TTC549 (cell line): ENCODE measurements around the gene RSPRY1.

ENCODE experiments used
- FAIRE-seq: peaks from 2 replicates; lab custom pipeline; 2012; peaks lifted over from hg19 to GRCh38; lab: Jason Lieb, UNC

Gene RSPRY1

GRCh38 chr16:57185945-57186871 lies at the start of gene RSPRY1, which contains the start of gene PSME3IP1:
RSPRY1 (plus strand) TSS chr16:57186329; CDS start chr16:57204659, 18,330 bp downstream.
PSME3IP1 (minus strand) TSS chr16:57186039; CDS start chr16:57173854, 12,185 bp downstream.
- FAIRE-seq = peak; percentile 97

- FAIRE-seq = no peak
Measured at GRCh38 chr16:57137043-57137442, 49.1 kb upstream of the RSPRY1 start.

- no peak for FAIRE-seq
Measured at GRCh38 chr16:57137566-57138273, 48.4 kb upstream of the RSPRY1 start.

- FAIRE-seq = no peak
Measured at GRCh38 chr16:57138281-57138935, 47.7 kb upstream of the RSPRY1 start.

GRCh38 chr16:57140931-57141668 lies 45.0 kb upstream of the RSPRY1 start:
- no peak for FAIRE-seq

GRCh38 chr16:57141822-57142631 lies 44.1 kb upstream of the RSPRY1 start:
- FAIRE-seq = no peak

GRCh38 chr16:57143149-57143921 lies 42.8 kb upstream of the RSPRY1 start:
- FAIRE-seq = no peak

- FAIRE-seq = no peak
Measured at GRCh38 chr16:57144027-57144426, 42.1 kb upstream of the RSPRY1 start.

- no peak for FAIRE-seq
Measured at GRCh38 chr16:57145046-57146021, 40.8 kb upstream of the RSPRY1 start.

- FAIRE-seq = no peak
Measured at GRCh38 chr16:57146040-57146647, 40.0 kb upstream of the RSPRY1 start.

- no peak for FAIRE-seq
Measured at GRCh38 chr16:57146735-57147134, 39.4 kb upstream of the RSPRY1 start.

- FAIRE-seq = no peak
Measured at GRCh38 chr16:57147381-57148221, 38.5 kb upstream of the RSPRY1 start.

- no peak for FAIRE-seq
Measured at GRCh38 chr16:57148481-57148880, 37.6 kb upstream of the RSPRY1 start.

GRCh38 chr16:57149391-57149790 lies 36.7 kb upstream of the RSPRY1 start:
- no peak for FAIRE-seq

- FAIRE-seq = no peak
Measured at GRCh38 chr16:57150682-57151330, 35.3 kb upstream of the RSPRY1 start.

- FAIRE-seq = no peak
Measured at GRCh38 chr16:57151369-57151768, 34.8 kb upstream of the RSPRY1 start.
